ENCODE measurements around the gene C19orf73. TPM values are rescaled to one million over a fixed set of nuclear protein-coding genes. Genes with fewer than 3 reads are reported as not detected.
"Not testable (repeated sequence)": the region's sequence is repeated elsewhere in the genome, so short reads cannot be mapped to it uniquely, and the experiment has no call there.

Gene C19orf73
- total RNA-seq, 1 experiment from 2014 or later = 0.15 TPM

- peak; percentile 90 for DNase-seq
- TF ChIP-seq CTCF (conservative IDR thresholded peaks at IDR 0.05; ENCODE audit: low read depth, low read length) (no peak), EZH2 (IDR thresholded peaks at IDR 0.05; ENCODE audit: low read length, unreplicated experiment) (no peak), EZH2phosphoT487 (IDR thresholded peaks at IDR 0.05; ENCODE audit: borderline replicate concordance, low read length) (no peak)
- no peaks in the 10 kb centered on the region for H3K9me2 ChIP-seq (replicated peaks; ENCODE audit: low read length)
- H3K4me2 ChIP-seq (ENCODE audit: low read length) = peak overlapping the region; percentile 82
- ATAC-seq = peak; percentile 94
- POLR2A ChIA-PET (ENCODE audit: unreplicated experiment) = interaction anchor here (0.7 kb wide), 1 partner anchor 37 kb away, joined by 8 read pairs; no protein-coding TSS in a partner anchor
- H4K20me1 ChIP-seq (ENCODE audit: low read length) = no peaks in the 10 kb centered on the region
- H3K9me3 ChIP-seq (ENCODE audit: low read length) = no peaks in the 10 kb centered on the region
- H3K79me2 ChIP-seq (ENCODE audit: low read length) = no peaks in the 10 kb centered on the region
- intact Hi-C loops (cut with micrococcal nuclease) = loop anchor here (2.0 kb wide), 1 partner anchor 15 kb away; no protein-coding TSS in a partner anchor
- CTCF ChIA-PET = interaction anchor here (0.5 to 1.0 kb wide), 7 partner anchors 8 to 128 kb away, joined by 3 to 16 read pairs (median 5); partner anchors contain the start of gene LIN7B
- H3K4me3 ChIP-seq (ENCODE audit: low read length) = peak overlapping the region; percentile 59
- H3K36me3 ChIP-seq (ENCODE audit: low read depth, low read length) = no peaks in the 10 kb centered on the region
- no peaks in the 10 kb centered on the region; the same call in none of the 2 replicates for H3K4me1 ChIP-seq (ENCODE audit: insufficient read depth, low read length)
- no peaks in the 10 kb centered on the region for H3K27me3 ChIP-seq (ENCODE audit: low read length)
- H3F3A ChIP-seq (ENCODE audit: low read length, unreplicated experiment) = no peaks in the 10 kb centered on the region
- H3K9ac ChIP-seq (ENCODE audit: low read length) = no peak overlapping the region
- H3K27ac ChIP-seq (ENCODE audit: low read length) = no peak overlapping the region
- peak overlapping the region; percentile 86 for H2AFZ ChIP-seq (ENCODE audit: low read length)
- no TSS peak for BruUV-seq (replicated peaks)
These were observed 9.0 kb upstream of the C19orf73 start for GRCh38 chr19:49127674-49128544.

- ATAC-seq; intact Hi-C loops (cut with micrococcal nuclease); H3K27ac ChIP-seq (ENCODE audit: low read length); H3K9me2 ChIP-seq (replicated peaks; ENCODE audit: low read length); H3K9me3 ChIP-seq (ENCODE audit: low read length); DNase-seq; H3K79me2 ChIP-seq (ENCODE audit: low read length); H4K20me1 ChIP-seq (ENCODE audit: low read length); H3K4me1 ChIP-seq (ENCODE audit: insufficient read depth, low read length); H3K36me3 ChIP-seq (ENCODE audit: low read depth, low read length); H3K27me3 ChIP-seq (ENCODE audit: low read length); BruUV-seq (replicated peaks); H3K9ac ChIP-seq (ENCODE audit: low read length); H3K4me2 ChIP-seq (ENCODE audit: low read length); H3F3A ChIP-seq (ENCODE audit: low read length, unreplicated experiment); H3K4me3 ChIP-seq (ENCODE audit: low read length): not testable (repeated sequence)
- POLR2A ChIA-PET (ENCODE audit: unreplicated experiment) = interaction anchor here (0.7 kb wide), 1 partner anchor 38 kb away, joined by 8 read pairs; no protein-coding TSS in a partner anchor
- CTCF ChIA-PET = interaction anchor here (0.5 to 1.0 kb wide), 6 partner anchors 13 to 128 kb away, joined by 3 to 16 read pairs (median 6); partner anchors contain the start of gene LIN7B
- H2AFZ ChIP-seq (ENCODE audit: low read length) = 0 out of 2 replicates have a peak overlapping the region, but pooled peaks have one; percentile 61
These were observed 8.3 kb upstream of the C19orf73 start for GRCh38 chr19:49127225-49127624.

GRCh38 chr19:49126575-49126974 lies 7.6 kb upstream of the C19orf73 start:
- CTCF ChIA-PET = no interaction called here
- H3K9me3 ChIP-seq (ENCODE audit: low read length) = no peaks in the 10 kb centered on the region
- H3K4me2 ChIP-seq (ENCODE audit: low read length) = no peak overlapping the region
- no peaks in the 10 kb centered on the region for H3K27me3 ChIP-seq (ENCODE audit: low read length)
- BruUV-seq (replicated peaks) = no TSS peak
- H3K9ac ChIP-seq (ENCODE audit: low read length) = no peak overlapping the region
- intact Hi-C loops (cut with micrococcal nuclease) = no loop called here
- H3K4me1 ChIP-seq (ENCODE audit: insufficient read depth, low read length) = no peaks in the 10 kb centered on the region; the same call in none of the 2 replicates
- H2AFZ ChIP-seq (ENCODE audit: low read length) = no peak overlapping the region
- no peaks in the 10 kb centered on the region for H4K20me1 ChIP-seq (ENCODE audit: low read length)
- TF ChIP-seq EZH2 (IDR thresholded peaks at IDR 0.05; ENCODE audit: low read length, unreplicated experiment) = no peak
- no peak for TF ChIP-seq CTCF (conservative IDR thresholded peaks at IDR 0.05; ENCODE audit: low read depth, low read length)
- H3K36me3 ChIP-seq (ENCODE audit: low read depth, low read length) = no peaks in the 10 kb centered on the region
- no peak for DNase-seq
- no peaks in the 10 kb centered on the region for H3K9me2 ChIP-seq (replicated peaks; ENCODE audit: low read length)
- H3K27ac ChIP-seq (ENCODE audit: low read length) = no peak overlapping the region
- no peak for ATAC-seq
- POLR2A ChIA-PET (ENCODE audit: unreplicated experiment) = no interaction called here
- no peak overlapping the region for H3K4me3 ChIP-seq (ENCODE audit: low read length)
- H3K79me2 ChIP-seq (ENCODE audit: low read length) = no peaks in the 10 kb centered on the region
- H3F3A ChIP-seq (ENCODE audit: low read length, unreplicated experiment) = no peaks in the 10 kb centered on the region

All from PC-3 (cell line).